ENCODE data around the gene PHLDB2.

DNA sequence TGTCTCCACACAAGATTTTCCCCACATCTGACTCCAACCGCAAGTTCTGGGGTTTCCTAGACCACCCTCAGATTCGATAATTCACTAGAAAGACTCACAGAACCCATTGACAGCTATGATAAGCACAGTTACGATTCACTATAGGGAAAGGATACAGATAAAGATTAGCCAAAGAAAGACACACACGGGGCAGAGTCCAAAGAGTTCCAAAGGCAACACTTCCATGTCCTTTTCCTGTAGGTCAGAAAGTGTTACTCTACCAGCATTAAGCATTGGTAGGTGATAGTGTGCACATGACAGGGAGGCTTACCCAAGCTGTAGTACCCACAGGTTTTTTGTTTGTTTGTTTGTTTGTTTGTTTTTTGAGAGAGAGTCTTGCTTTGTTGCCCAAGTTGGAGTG lies 48.1 kb downstream of the PHLDB2 start:
- TF ChIP-seq, protein P1, sequence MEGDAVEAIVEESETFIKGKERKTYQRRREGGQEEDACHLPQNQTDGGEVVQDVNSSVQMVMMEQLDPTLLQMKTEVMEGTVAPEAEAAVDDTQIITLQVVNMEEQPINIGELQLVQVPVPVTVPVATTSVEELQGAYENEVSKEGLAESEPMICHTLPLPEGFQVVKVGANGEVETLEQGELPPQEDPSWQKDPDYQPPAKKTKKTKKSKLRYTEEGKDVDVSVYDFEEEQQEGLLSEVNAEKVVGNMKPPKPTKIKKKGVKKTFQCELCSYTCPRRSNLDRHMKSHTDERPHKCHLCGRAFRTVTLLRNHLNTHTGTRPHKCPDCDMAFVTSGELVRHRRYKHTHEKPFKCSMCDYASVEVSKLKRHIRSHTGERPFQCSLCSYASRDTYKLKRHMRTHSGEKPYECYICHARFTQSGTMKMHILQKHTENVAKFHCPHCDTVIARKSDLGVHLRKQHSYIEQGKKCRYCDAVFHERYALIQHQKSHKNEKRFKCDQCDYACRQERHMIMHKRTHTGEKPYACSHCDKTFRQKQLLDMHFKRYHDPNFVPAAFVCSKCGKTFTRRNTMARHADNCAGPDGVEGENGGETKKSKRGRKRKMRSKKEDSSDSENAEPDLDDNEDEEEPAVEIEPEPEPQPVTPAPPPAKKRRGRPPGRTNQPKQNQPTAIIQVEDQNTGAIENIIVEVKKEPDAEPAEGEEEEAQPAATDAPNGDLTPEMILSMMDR (IDR thresholded peaks at IDR 0.05), result no peak
- no peak for TF ChIP-seq POLR2A (IDR thresholded peaks at IDR 0.05)
